ENCODE data around the gene ZNF225.
"Not testable (repeated sequence)": the region's sequence is repeated elsewhere in the genome, so short reads cannot be mapped to it uniquely, and the experiment has no call there.

ZNF225 gene

GRCh38 chr19:44113138-44113783 lies at the start of gene ZNF225:
Gene ZNF225, plus strand, starts transcription at chr19:44113399. Its CDS starts 2,429 bp downstream, at chr19:44115828.
- DNase-seq, result peak; percentile 82 to 83

GRCh38 chr19:44066305-44066704 lies 46.9 kb upstream of the ZNF225 start:
- no peak for DNase-seq

GRCh38 chr19:44069415-44069814 lies 43.8 kb upstream of the ZNF225 start:
- DNase-seq, result no peak

- DNase-seq, result peak; percentile 79 to 82
Measured at GRCh38 chr19:44071824-44072542, 41.2 kb upstream of the ZNF225 start, which contains the start of gene ZNF284. Gene ZNF284, plus strand, starts transcription at chr19:44072159. Its CDS starts 4,231 bp downstream, at chr19:44076390.

GRCh38 chr19:44072543-44073401 lies 40.4 kb upstream of the ZNF225 start:
- no peak for DNase-seq

- no peak for DNase-seq
Measured at GRCh38 chr19:44076325-44076724, 36.9 kb upstream of the ZNF225 start.

- DNase-seq, result no peak
Measured at GRCh38 chr19:44092108-44092507, 21.1 kb upstream of the ZNF225 start.

GRCh38 chr19:44093931-44094765 lies 19.1 kb upstream of the ZNF225 start, which contains the start of gene ZNF224:
Gene ZNF224, plus strand, starts transcription at chr19:44094361. Its CDS starts 3,513 bp downstream, at chr19:44097874.
- peak; percentile 82 to 85 for DNase-seq

GRCh38 chr19:44107751-44108150 lies 5.4 kb upstream of the ZNF225 start:
- DNase-seq, result no peak

GRCh38 chr19:44109458-44109857 lies 3.7 kb upstream of the ZNF225 start:
- no peak for DNase-seq

- peak in 1 of 2 donors; percentile 1 for DNase-seq
Measured at GRCh38 chr19:44111910-44112463, 1.2 kb upstream of the ZNF225 start.

- DNase-seq, result no peak
Measured at GRCh38 chr19:44112802-44113137, 429 bp upstream of the ZNF225 start.

GRCh38 chr19:44113784-44114390 lies 688 bp downstream of the ZNF225 start:
- peak; percentile 1 to 22 for DNase-seq

GRCh38 chr19:44121162-44121561 lies 8.0 kb downstream of the ZNF225 start:
- DNase-seq, result not testable (repeated sequence)

- DNase-seq, result no peak
Measured at GRCh38 chr19:44131955-44132354, 18.8 kb downstream of the ZNF225 start.

GRCh38 chr19:44141191-44142058 lies 28.2 kb downstream of the ZNF225 start, which contains the start of gene ZNF234:
Gene ZNF234, plus strand, starts transcription at chr19:44141554. Its CDS starts 3,079 bp downstream, at chr19:44144633.
- peak; percentile 69 to 75 for DNase-seq

- DNase-seq, result peak; percentile 7 to 17
Measured at GRCh38 chr19:44142059-44142433, 28.8 kb downstream of the ZNF225 start.

- DNase-seq, result no peak
Measured at GRCh38 chr19:44149776-44150175, 36.6 kb downstream of the ZNF225 start.

- DNase-seq, result no peak
Measured at GRCh38 chr19:44151491-44151890, 38.3 kb downstream of the ZNF225 start.

- DNase-seq, result no peak
Measured at GRCh38 chr19:44156475-44156874, 43.3 kb downstream of the ZNF225 start.
